COLO829 (cell line): ENCODE results near the gene CCS.
A peak's percentile ranks its signal among the peaks of the same experiment; 100 is the strongest.
"Not testable (repeated sequence)": the region's sequence is repeated elsewhere in the genome, so short reads cannot be mapped to it uniquely, and the experiment has no call there.

Experiments
- DNase-seq: peaks from one replicate; pipeline ENCODE4 v3.0.0; 2012; ENCODE audit warnings: low spot score

CCS gene

DNA sequence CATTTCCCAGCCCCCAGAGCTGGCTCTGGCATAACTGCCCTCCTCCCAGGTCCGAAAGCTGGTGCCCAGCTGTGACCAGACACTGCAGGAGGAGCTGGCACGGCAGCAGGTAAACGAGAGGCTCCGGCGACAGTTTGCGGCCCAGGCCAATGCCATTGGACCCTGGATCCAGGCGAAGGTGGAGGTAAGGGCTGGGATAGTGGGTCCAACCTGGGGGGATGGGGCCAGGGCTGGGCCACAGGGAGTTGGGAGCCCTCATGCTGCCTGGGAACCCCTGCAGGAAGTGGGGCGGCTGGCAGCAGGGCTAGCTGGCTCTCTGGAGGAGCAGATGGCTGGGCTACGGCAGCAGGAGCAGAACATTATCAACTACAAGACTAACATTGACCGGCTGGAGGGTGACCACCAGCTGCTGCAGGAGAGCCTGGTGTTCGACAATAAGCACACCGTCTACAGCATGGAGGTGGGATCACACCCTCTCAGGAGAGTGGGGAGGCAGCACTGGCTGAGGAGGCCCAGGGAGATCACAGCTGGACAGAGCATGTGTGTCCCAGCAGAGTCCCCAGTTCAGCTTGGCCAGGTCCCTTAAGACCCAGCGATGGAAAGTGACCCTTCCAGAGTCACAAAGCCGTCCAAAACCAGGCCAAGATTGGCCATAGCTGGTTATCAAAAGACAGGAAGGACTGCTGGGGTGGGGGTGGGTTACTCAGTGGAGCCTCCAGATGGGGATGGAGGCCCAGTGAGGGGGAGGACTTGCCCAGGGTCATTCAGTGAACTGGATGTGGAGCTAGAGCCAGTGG lies 31.6 kb upstream of the CCS start:
- no peak for DNase-seq

GRCh38 chr11:66561975-66562248 lies 31.1 kb upstream of the CCS start:
- DNase-seq, result no peak

GRCh38 chr11:66562275-66562674 lies 30.7 kb upstream of the CCS start:
- no peak for DNase-seq

DNA sequence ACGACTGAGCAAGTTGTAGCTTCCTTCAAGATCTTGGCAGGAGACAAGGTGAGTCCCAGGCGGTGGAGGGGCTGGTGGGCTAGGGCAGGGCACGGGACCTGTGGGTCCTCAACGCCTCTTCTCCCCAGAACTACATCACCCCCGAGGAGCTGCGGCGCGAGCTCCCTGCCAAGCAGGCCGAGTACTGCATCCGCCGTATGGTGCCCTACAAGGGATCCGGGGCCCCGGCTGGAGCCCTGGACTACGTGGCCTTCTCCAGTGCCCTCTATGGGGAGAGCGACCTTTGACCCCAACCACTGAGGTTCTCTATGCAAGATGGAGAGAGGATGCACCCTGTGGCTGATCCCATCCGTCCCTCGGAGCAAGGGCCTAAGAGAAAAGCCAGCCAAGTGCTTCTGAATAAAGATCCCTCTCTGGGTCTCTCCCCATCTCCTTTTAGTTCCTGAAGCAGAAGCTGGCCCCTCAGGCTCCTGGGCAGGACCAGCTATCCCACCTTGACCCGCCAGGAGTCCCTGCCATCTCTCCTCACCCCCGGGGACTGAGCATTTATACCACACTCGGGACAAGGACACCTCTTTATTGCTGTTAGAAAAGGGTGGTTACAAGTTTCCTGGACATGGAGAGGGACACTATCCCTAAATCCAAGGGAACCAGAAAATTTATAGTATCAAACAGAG lies 29.9 kb upstream of the CCS start:
- no peak for DNase-seq

DNA sequence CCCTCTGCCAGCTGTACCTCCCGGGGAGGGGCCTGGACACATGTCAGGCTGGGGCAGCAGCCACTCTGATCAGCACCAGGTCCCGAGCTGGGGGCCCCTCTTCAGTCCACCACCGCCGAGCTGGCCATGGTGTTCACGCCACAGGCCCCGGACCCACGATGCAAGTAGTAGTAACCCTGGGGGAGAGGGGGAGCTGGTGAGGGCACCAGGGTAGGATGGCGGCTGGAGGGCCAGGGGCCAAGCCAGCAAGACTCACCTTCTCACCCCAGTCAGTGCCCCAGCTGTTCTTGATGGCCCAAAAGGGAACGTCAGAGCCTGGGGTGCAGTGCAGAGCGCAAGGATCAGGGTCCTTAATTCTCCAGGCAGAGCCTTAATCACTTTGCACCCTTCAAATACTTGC lies 29.2 kb upstream of the CCS start:
- DNase-seq, result no peak

DNA sequence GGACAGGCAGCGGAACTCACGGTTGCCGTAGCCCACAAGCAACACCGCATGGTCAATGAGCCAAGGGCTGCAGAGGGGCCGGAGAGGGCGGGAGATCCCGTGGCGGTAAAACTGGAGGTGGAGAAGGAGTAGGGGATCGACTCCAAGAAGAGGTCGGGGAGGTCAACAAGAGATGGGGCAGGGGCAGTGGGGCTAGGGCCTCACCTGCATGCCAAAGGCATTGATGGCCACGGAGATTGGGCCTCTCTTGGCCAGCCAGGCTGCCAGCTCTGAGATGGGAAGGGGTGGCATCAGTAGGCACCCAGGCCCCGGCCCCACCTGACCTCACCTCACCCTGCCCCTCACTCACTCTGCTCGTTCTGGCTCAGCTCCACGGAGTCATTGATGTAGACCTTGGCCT lies 28.4 kb upstream of the CCS start:
- no peak for DNase-seq

GRCh38 chr11:66564984-66565383 lies 28.0 kb upstream of the CCS start:
- DNase-seq, result no peak

DNA sequence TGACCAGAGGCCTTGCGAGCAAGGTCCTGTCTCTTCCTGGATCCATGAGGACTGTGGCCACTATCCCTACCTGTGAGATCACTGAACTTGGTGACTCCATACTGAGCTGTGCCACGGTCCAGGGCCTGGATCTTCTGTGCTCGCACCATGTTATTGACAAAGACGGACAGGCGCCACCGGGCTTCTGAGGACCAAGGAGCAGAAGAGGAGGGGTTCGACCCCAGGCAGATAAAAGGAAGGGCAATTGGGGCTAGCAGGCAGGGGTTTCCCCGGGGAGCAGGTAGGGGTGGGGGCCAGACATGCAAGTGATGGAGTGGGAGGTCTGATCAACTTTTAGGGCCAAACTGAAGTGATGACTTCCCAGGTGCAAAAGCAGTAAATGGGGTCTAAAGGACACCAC lies 26.8 kb upstream of the CCS start:
- DNase-seq, result no peak

- no peak for DNase-seq
Measured at GRCh38 chr11:66567787-66568123, 25.2 kb upstream of the CCS start.

DNA sequence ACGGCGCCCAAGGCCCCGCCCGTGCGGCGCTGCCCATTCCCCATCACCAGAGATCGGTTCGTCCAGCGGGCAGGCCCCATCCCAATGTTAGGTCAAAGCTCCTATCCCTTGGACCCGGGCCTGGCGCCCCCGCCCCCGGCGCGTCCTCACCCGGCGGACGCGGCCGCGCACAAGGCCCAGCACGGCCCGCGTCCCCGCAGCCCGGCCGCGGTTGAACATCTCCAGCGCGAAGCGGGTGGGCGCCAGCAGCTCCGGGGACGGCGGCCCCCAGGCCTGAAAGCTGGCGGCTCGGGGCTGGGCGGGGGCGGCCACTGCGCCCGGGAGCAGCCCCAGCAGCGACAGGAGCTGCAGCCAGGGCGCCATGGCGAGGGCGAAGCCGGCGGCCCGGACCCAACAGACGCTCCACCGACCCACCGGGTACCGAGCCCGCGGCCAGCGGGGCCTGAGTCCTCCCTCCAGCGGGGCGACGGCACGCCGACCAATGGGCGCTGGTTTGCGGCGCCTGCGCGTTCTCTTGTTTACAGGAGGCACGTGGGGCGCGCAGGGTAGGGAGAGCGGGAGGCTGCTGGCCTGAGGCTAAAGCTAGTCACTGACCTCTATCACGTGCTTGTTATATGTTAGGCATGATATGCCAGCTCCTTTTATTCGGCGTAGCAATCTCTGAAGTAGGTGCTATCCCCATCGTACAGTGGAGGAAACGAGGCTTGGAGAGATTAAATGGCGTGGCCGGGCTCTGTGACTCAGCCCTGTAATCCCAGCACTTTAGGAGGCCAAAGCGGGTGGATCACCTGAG lies 24.7 kb upstream of the CCS start, which contains the start of gene CTSF:
CTSF (minus strand) TSS at position 483 of the 793 bp plus-strand sequence; CDS start at position 363, 120 bp downstream.
- peak; percentile 92 for DNase-seq

DNA sequence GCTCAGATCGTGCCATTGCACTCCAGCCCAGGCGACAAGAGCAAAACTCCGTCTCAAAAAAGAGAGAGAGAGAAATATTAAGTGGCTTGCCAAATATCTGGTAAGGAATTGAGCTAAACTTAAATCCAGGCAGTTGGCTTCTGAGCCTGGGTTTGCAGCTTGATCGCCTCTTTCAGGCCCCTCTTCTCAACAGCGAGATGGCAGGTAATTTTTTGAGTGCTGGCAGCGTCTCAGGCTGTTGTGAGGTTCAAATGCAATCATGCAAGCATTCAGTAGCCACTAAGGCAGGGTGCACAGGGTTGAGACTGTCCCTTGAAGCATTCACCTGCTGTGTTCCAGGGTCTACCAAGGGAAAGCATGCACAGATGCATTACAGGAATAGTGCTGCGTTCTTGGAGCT lies 23.9 kb upstream of the CCS start:
- no peak for DNase-seq

GRCh38 chr11:66570079-66570849 lies 22.7 kb upstream of the CCS start:
- DNase-seq, result no peak

DNA sequence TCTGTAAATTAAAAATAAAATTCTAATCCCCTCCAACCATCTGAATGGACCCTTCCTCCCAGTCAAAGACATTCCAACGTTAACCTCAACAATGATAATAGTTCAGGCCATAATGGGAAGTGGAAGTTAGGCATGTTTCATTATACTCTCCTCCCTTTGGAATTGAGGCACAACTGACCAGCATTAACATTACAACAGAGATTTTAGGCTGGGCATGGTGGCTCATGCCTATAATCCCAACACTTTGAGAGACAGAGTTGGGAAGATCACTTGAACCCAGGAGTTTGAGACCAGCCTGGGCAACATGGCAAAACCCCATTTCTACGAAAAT lies 22.2 kb upstream of the CCS start:
- no peak for DNase-seq

- peak; percentile 77 for DNase-seq
Measured at GRCh38 chr11:66579017-66579606, 13.9 kb upstream of the CCS start.

DNA sequence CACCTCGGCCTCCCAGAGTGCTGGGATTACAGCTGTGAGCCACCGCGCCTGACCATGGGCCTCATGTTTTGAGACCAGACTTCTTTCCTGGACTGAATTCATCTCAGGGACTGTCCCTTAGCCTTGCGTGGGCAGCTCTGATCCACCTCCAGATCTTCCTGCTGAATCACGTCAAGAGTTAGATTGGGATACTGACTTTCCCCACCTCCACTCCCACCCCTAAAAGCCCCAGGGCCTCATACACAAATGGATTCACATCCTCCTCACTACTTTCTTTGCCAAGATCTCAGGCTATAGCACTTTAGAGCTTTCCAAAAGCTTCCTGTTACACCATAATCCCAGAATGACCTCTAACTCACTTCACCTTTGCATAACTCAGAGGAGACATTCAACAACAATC lies 12.2 kb upstream of the CCS start:
- no peak for DNase-seq

DNA sequence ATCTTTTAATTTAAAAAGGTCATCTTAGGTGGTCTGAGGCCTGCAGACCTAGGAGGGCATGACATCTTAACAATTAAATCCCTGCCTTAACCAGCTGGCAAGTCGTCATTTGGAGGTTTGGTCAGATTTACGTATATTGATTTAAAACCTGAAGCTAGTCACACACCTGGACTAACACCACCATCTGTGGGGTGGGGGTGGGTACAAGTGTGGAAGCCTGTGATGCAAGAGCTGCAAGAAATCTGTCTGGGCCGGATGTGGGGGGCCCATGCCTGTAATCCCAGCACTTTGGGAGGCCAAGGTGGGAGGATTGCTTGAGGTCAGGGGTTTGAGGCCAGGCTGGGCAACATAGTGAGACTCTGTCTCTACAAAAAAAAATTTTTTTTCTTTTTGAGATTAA lies 11.7 kb upstream of the CCS start:
- no peak for DNase-seq

- DNase-seq, result not testable (repeated sequence)
Measured at GRCh38 chr11:66582565-66583147, 10.3 kb upstream of the CCS start.

DNA sequence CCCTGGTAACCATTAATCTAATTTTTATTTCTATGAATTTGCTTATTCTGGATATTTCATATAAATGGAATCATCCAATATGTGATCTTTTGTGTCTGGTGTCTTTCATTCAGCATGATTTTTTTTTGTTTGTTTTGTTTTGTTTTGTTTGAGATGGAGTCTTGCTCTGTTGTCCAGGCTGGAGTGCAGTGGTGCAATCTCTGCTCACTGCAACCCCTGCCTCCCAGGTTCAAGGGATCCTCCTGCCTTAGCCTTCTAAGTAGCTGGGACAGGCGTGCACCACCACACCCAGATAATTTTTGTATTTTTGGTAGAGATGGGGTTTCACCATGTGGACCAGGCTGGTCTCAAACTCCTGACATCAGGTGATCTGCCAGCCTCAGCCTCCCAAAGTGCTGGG lies 7.5 kb upstream of the CCS start:
- not testable (repeated sequence) for DNase-seq

GRCh38 chr11:66586136-66586535 lies 6.8 kb upstream of the CCS start:
- DNase-seq, result no peak

GRCh38 chr11:66589315-66589714 lies 3.7 kb upstream of the CCS start:
- not testable (repeated sequence) for DNase-seq

DNA sequence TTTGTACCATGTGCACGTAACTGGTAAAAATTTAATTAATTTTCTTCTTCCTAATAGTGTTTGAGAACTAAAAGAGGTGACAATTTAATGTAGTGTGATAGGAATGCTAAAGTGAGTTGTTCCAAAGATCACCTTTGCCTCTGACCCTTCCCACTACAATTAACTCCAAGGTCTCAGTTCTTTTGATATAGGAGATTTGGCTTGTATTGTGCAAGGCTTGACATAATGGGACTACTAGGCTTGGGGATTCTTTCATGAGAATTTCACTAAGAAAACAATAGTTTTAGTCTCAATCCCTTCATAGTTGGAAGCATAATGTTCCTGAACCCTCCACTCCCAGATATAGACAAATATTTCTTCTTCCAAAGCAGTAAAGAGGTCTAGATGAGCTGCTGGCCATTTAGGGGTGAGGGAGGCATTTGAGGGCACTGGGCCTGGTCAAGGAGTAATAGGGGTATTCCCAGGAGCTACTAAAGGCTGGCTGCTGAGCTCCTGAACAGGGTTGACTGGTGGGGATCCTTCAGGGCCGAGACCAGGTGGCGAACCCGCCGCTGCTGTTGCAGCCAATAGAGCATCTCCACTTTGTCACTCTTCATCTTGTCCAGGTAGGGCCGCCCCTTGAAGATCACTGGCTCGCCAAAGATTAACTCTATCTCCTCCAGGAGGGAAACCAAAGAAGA lies 2.8 kb upstream of the CCS start:
- no peak for DNase-seq
